Gastrocnemius medialis (tissue), 4 donors: Measurements from ENCODE around the gene AHDC1. TPM values are rescaled to one million over a fixed set of nuclear protein-coding genes. Genes with fewer than 3 reads are reported as not detected.

Source experiments
- ATAC-seq, 2 donors: fragments of 150-250 bp; one replicate each; pipeline ENCODE4 v1.9.1; 2016
- DNase-seq, 2 donors: peaks; one replicate each; pipeline ENCODE4 v3.0.0-alpha.2; 2019
- H3K27ac ChIP-seq, 4 donors: fragments of 200-600 bp; sonication (generic); 1 replicate in 1 of 4; 2 replicates in 3 of 4; pipeline ENCODE4 v1.5.1; 2016 to 2018; ENCODE audit warnings: mild to moderate bottlenecking in 2 of 4, moderate library complexity in 1 of 4
- H3K27me3 ChIP-seq, 3 donors: fragments of 200-600 bp; sonication (generic) in 2 of 3; 1 replicate in 1 of 3; 2 replicates in 2 of 3; pipeline versions ENCODE4 v1.5.1 to v1.6.0; 2016 to 2019; ENCODE audit warnings: mild to moderate bottlenecking in 1 of 3, moderate library complexity in 1 of 3
- H3K36me3 ChIP-seq, 2 donors: fragments of 200-600 bp; sonication (generic) in 1 of 2; one replicate each; pipeline ENCODE4 v1.5.1; 2017 to 2018
- H3K4me1 ChIP-seq, 2 donors: fragments of 200-600 bp; sonication (generic) in 1 of 2; one replicate each; pipeline ENCODE4 v1.5.1; 2016 to 2017; ENCODE audit warnings: mild to moderate bottlenecking in 2 of 2
- H3K4me3 ChIP-seq, 4 donors: fragments of 200-600 bp; sonication (generic) in 3 of 4; 1 replicate in 1 of 4; 2 replicates in 3 of 4; pipeline ENCODE4 v1.5.1; 2016 to 2019; ENCODE audit warnings: mild to moderate bottlenecking in 2 of 4
- H3K9me3 ChIP-seq, 3 donors: fragments of 200-600 bp; sonication (generic) in 2 of 3; 1 replicate in 1 of 3; 2 replicates in 2 of 3; pipeline ENCODE4 v1.5.1; 2016 to 2019
- POLR2A ChIP-seq, 2 donors: fragments of 450-650 bp; IDR thresholded peaks; one replicate each; pipeline ENCODE4 v1.6.1; 2017; ENCODE audit warnings: antibody characterized with exemption in 2 of 2, mild to moderate bottlenecking in 2 of 2, moderate library complexity in 2 of 2
- in situ Hi-C, 4 donors: fragments of 200-750 bp; cut with MboI; loops; one replicate each; pipeline versions ENCODE4 v1.15.0 to v1.8.0; 2017; ENCODE audit warnings: low sequenced_read_pairs in 4 of 4
- intact Hi-C: fragments of 100-400 bp; cut with DNase I; formaldehyde crosslinking; loops from one replicate; pipeline ENCODE4 v1.15.1; 2023; ENCODE audit warnings: low total_unique reads
- total RNA-seq, 4 donors: library from RNA; depleted of rRNA; stranded (reverse); fragments of >200 nt; gene quantifications; one replicate each; pipeline versions ENCODE4 v1.1.0 to v1.2.3, GENCODE V29; 2016
- TF ChIP-seq, protein P1 (sequence below), 5 experiments: fragments of 450-650 bp in 3 of 5; fragments of 200-600 bp in 2 of 5; sonication (generic) in 2 of 5; IDR thresholded peaks in 4 of 5; conservative IDR thresholded peaks in 1 of 5; 1 replicate in 4 of 5; 2 replicates in 1 of 5; pipeline ENCODE4 v1.5.1; 2016 to 2019; ENCODE audit warnings: antibody characterized with exemption in 5 of 5, mild to moderate bottlenecking in 3 of 5, moderate library complexity in 3 of 5

Gene AHDC1
- total RNA-seq, 4 donors from 2014 or later: 22.2 to 57.9 (median 35.2) TPM

GRCh38 chr1:27598295-27598687, 5.7 kb downstream of the AHDC1 start:
- no peak overlapping the region for H3K4me3 ChIP-seq
- ATAC-seq (no peak), DNase-seq (no peak)
- peaks cover 85 to 88% of the 10 kb centered on the region in 2 donors for H3K4me1 ChIP-seq
- H3K27me3 ChIP-seq: no peaks in the 10 kb centered on the region
- intact Hi-C loops: no loop called here
- TF ChIP-seq POLR2A (IDR thresholded peaks at IDR 0.05): no peak
- TF ChIP-seq, protein P1, sequence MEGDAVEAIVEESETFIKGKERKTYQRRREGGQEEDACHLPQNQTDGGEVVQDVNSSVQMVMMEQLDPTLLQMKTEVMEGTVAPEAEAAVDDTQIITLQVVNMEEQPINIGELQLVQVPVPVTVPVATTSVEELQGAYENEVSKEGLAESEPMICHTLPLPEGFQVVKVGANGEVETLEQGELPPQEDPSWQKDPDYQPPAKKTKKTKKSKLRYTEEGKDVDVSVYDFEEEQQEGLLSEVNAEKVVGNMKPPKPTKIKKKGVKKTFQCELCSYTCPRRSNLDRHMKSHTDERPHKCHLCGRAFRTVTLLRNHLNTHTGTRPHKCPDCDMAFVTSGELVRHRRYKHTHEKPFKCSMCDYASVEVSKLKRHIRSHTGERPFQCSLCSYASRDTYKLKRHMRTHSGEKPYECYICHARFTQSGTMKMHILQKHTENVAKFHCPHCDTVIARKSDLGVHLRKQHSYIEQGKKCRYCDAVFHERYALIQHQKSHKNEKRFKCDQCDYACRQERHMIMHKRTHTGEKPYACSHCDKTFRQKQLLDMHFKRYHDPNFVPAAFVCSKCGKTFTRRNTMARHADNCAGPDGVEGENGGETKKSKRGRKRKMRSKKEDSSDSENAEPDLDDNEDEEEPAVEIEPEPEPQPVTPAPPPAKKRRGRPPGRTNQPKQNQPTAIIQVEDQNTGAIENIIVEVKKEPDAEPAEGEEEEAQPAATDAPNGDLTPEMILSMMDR (IDR thresholded peaks at IDR 0.05 in 4 of 5, conservative IDR thresholded peaks at IDR 0.05 in 1 of 5): no peak
- no peaks in the 10 kb centered on the region for H3K9me3 ChIP-seq
- in situ Hi-C loops: no loop called here
- no peaks in the 10 kb centered on the region for H3K36me3 ChIP-seq
- peak overlapping the region; percentile 97 to 100 (median 100) for H3K27ac ChIP-seq

DNA sequence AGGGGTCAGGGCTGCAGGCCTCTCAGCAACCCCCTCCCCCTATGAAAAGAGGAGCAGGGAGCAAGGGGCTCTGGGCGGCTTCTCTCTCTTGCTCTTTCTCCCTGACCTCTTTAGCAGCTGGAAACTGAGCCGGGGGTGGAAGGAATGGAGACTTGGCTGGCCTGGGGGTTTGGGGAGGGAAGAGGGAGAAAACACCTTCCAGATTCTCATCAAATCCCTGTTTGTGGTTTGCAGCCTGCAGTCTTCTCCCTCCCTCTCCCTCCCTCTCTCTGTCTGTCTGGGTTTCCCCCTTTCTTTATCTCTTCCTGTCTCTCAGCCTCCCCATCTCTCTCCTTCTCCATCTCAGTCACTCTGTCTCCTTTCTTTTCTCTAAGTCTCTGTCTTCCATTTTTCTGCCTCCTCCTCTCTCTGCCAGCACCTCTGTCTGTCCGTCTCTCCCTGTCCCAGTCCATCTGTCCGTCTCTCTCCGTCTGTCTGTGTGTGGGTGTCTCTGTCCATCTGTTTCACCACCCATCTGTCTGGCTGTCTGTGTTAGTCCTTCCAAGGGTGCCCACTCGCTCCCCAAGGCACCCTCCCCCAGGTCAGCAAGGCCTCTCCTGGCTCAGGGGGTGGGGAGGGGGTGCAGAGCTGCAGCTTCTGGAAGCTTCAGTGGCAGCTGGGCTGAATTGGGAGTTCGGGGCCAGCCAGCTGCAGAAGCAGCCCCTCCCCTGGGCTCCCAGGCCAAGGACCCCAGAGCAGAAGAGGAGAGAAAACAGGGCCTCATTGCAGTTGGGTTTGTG, 6.2 kb downstream of the AHDC1 start:
- H3K4me3 ChIP-seq: no peak overlapping the region
- H3K9me3 ChIP-seq: no peaks in the 10 kb centered on the region
- H3K27ac ChIP-seq: peak overlapping the region; percentile 97 to 100 (median 100)
- in situ Hi-C loops: no loop called here
- ATAC-seq (no peak), DNase-seq (no peak)
- TF ChIP-seq POLR2A (IDR thresholded peaks at IDR 0.05): no peak
- TF ChIP-seq, protein P1 (IDR thresholded peaks at IDR 0.05 in 4 of 5, conservative IDR thresholded peaks at IDR 0.05 in 1 of 5): no peak
- no peaks in the 10 kb centered on the region for H3K36me3 ChIP-seq
- no peaks in the 10 kb centered on the region for H3K27me3 ChIP-seq
- intact Hi-C loops: no loop called here
- H3K4me1 ChIP-seq: peaks cover 91 to 93% of the 10 kb centered on the region in 2 donors

DNA sequence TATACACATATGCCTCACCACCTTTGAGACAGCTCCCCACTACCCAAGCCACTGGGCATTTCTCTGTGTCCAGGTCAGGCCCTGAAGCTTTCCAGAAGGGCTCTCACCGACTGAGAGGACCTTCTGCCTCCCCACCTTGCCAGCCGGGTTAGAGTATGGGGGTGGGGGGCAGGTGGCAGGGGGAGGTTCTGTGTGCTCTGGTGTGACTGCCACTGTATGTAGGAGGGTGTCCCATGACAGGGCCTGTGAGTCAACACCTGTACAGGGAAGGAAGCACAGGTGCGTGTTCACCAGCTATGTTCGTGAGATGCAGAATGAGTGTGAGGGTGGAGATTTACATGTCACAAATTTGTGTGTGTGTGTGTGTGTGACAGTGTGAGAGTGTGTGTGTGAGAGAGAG, 7.0 kb downstream of the AHDC1 start:
- H3K27me3 ChIP-seq: no peaks in the 10 kb centered on the region
- TF ChIP-seq, protein P1 (IDR thresholded peaks at IDR 0.05 in 4 of 5, conservative IDR thresholded peaks at IDR 0.05 in 1 of 5): no peak
- no peak for TF ChIP-seq POLR2A (IDR thresholded peaks at IDR 0.05)
- H3K27ac ChIP-seq: peak overlapping the region; percentile 97 to 100 (median 100)
- H3K9me3 ChIP-seq: no peaks in the 10 kb centered on the region
- H3K4me1 ChIP-seq: peaks cover 96 to 100% of the 10 kb centered on the region in 2 donors
- ATAC-seq: no peak
- H3K4me3 ChIP-seq: no peak overlapping the region
- intact Hi-C loops: no loop called here
- no peaks in the 10 kb centered on the region for H3K36me3 ChIP-seq
- in situ Hi-C loops: no loop called here
- no peak for DNase-seq

GRCh38 chr1:27596261-27596660, 7.7 kb downstream of the AHDC1 start:
- Histone ChIP-seq H3K27me3 (no peaks in the 10 kb centered on the region), H3K36me3 (no peaks in the 10 kb centered on the region), H3K4me3 (no peak overlapping the region), H3K27ac (peak overlapping the region; percentile 97 to 100 (median 100)), H3K9me3 (no peaks in the 10 kb centered on the region), H3K4me1 (peaks cover 99 to 100% of the 10 kb centered on the region in 2 donors)
- in situ Hi-C loops: no loop called here
- TF ChIP-seq POLR2A (IDR thresholded peaks at IDR 0.05): no peak
- TF ChIP-seq, protein P1 (IDR thresholded peaks at IDR 0.05 in 4 of 5, conservative IDR thresholded peaks at IDR 0.05 in 1 of 5): no peak
- no peak for ATAC-seq
- no peak for DNase-seq
- intact Hi-C loops: no loop called here
